ENCODE measurements around the gene PPP2R5D.
"Not testable (repeated sequence)": the region's sequence is repeated elsewhere in the genome, so short reads cannot be mapped to it uniquely, and the experiment has no call there.

The PPP2R5D gene

DNA sequence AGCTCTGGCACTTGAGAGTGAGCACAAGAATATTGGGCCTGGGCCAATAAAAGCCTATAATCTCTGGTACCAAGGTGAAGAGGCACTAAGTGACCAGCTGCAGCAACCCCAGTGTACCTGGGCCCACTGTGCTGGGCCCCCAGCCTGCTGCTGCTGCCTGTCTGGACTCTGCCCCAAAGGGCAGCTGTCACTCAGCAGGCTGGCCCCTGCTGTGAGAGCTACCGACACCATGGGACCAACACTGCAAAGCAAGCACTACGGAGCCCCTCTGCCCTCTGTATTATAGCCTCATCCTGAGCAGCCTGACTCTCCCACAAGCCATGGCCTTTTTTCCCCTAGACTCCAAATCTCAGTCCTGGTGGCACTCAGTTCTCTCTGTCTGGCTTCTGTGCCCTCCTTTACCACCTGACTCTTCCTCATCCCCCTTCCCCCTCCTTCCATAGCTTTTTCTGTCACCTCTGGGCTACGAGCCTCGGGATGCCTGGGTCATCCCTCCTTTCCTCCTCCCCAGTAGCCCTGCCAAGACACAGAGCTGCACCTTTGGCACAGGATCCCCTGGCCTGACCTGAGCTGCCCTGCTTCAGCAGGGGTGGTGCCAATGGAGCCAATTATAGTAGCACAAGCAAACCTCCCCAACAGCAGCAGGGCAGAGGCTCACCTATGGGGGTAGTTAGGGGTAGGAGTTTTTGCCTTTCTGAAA, 51.3 kb downstream of the PPP2R5D start:
- no peak overlapping the region for H3K27ac ChIP-seq
- TF ChIP-seq, protein P1, sequence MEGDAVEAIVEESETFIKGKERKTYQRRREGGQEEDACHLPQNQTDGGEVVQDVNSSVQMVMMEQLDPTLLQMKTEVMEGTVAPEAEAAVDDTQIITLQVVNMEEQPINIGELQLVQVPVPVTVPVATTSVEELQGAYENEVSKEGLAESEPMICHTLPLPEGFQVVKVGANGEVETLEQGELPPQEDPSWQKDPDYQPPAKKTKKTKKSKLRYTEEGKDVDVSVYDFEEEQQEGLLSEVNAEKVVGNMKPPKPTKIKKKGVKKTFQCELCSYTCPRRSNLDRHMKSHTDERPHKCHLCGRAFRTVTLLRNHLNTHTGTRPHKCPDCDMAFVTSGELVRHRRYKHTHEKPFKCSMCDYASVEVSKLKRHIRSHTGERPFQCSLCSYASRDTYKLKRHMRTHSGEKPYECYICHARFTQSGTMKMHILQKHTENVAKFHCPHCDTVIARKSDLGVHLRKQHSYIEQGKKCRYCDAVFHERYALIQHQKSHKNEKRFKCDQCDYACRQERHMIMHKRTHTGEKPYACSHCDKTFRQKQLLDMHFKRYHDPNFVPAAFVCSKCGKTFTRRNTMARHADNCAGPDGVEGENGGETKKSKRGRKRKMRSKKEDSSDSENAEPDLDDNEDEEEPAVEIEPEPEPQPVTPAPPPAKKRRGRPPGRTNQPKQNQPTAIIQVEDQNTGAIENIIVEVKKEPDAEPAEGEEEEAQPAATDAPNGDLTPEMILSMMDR (conservative IDR thresholded peaks at IDR 0.05): no peak

DNA sequence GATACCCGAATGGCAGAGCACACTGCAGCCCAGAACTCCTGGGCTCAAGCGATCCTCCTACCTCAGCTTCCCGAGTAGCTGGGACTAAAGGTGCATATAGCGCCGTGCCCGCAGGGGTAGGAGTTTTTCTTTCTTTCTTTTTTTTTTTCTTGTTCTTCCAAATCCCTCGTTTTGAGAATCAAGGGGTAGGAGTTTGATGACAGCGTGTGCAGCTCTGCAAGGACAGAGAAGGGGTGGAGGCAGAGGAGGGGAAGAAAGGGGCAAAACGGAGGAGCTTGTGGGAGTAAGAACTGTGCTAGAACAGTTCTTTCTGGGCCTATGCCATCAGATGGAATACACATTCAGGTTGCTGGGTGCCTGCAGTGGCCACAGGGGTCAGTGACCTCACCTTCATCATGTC, 52.3 kb downstream of the PPP2R5D start:
- TF ChIP-seq, protein P1 (conservative IDR thresholded peaks at IDR 0.05): no peak
- H3K27ac ChIP-seq: no peak overlapping the region

DNA sequence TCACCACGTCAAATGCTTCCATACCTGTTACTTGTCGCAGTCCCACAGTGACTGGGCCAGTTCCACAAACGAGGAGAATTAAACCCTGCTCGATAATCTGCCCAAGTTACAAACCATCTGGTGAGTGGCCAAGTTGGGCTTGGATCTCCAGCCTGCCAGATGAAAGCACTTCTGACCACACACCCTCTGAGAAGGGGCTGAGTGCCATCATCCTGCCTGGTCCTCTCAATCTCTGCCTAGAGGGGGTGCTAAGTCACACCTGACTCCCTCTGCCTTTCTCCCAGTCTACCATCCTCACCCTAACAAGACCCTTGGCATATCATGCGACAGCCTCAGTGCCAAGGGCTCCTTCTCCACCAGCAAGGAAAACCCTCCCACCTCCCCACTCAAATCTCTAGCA, 52.8 kb downstream of the PPP2R5D start:
- H3K27ac ChIP-seq: no peak overlapping the region
- TF ChIP-seq, protein P1 (conservative IDR thresholded peaks at IDR 0.05): no peak

DNA sequence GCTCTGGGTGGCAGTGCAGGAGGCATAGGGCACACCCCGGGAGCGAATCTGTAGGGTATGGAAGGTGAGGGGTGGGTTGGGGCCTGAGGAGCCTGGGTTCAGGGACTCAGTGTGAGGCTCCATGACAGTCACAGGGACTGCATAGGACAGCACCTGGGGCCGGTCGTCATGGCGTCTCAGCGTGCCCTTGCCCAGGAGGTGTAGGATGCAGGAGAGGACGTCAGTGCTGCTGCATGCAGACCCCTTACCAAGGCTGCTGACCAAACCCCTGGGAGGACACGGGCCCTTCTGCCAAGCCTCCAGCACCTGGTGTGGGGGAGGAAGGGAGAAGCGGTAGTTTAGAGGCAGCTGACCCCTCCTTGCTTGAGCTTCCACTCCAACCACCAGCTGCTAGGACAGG, 53.3 kb downstream of the PPP2R5D start:
- TF ChIP-seq, protein P1 (conservative IDR thresholded peaks at IDR 0.05): no peak
- no peak overlapping the region for H3K27ac ChIP-seq

DNA sequence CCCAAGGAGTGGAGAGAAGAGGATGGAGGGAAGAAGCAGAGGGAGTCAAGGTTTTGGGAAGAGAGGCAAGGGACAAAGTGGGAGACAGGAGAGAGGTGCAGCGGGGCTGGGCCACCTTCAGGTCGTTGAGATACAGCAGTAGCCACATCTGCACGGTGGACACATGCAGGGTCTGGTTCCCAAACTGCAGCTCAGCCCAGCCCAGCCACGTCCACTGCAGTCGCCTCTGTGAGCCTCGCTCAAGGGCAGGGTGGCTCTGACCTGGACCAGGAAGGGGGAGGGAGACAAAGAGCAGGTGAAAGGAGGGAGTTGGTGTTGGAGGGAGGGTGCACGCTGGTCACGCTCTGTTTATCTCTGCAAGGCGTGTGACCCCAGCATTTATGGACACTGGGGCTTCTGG, 54.4 kb downstream of the PPP2R5D start:
- H3K27ac ChIP-seq: no peak overlapping the region
- TF ChIP-seq, protein P1 (conservative IDR thresholded peaks at IDR 0.05): no peak

DNA sequence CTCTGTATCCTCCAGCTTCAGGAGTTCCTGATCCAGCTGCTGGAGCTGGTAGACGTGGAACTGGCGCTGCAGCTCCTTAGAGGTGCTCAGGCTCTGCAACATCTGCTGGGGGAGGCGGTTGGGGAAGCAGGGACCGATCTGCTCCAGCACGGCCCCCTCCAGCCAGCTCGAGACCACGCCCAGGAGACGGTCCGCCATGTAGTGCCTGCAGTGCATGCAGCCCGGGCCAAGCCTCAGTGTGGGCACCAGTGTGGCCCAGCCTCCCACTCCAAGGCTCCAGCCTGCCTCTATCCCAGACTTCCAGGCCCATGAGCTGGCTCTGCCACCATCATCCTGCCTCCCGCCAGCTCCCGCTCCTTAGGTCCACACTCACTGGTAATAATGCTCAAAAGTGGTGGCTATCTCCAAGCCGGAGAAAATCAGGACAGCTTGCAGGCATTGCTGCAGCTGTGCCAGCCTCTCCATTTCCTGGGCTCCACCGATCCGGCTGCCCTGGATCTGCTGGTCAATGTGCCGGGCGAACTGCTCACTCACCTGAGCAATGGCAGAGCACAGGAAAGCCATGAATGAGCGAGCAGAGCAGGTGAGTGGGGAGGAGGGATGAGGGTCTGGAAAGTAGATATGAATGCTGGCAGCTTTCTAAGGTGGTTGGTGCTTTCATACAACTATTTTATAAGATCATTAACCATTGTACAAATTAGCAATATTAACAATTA, 56.3 kb downstream of the PPP2R5D start:
- TF ChIP-seq, protein P1 (conservative IDR thresholded peaks at IDR 0.05): no peak

DNA sequence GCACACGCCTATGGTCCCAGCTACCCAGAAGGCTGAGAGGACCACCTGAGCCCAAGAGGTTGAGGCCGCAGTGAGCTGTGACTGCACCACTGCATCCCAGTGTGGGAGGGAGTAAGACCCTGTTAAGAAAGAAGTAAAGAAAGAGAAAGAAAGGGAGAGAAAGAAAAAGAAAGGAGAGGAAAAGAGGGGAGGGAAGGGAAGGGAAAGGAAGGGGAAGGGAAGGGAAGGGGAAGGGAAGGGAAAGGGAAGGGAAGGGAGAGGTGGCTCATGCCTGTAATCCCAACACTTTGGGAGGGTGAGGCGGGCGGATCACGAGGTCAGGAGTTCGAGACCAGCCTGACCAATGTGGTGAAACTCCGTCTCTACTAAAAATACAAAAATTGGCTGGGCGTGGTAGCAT, 57.1 kb downstream of the PPP2R5D start:
- H3K27ac ChIP-seq: not testable (repeated sequence)

More for the DNA sequence above, 56.3 kb downstream of the PPP2R5D start:
- H3K27ac ChIP-seq: no peak overlapping the region

DNA sequence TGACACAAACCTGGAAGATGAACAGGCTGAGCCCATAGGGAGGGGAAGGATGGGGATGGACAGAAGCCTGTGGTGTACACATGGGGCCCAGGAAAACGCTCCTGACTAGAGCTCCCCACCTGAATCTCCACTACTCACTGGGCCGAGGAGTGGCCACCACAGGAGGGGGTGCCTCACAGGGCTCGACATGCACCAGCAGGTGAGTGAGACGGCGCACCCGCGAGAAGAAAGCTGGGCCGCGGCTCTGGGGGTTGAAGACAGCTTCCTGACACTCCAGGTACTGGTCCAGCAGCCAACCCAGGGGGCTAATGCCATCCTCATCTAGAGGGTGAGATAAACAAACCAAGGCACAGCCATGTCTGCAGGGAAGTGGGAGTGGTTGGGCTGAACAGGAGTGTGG, 58.9 kb downstream of the PPP2R5D start:
- no peak overlapping the region for H3K27ac ChIP-seq
- TF ChIP-seq, protein P1 (conservative IDR thresholded peaks at IDR 0.05): no peak
